Measurements from ENCODE around the gene MGAT1.
"Not testable (repeated sequence)": the region's sequence is repeated elsewhere in the genome, so short reads cannot be mapped to it uniquely, and the experiment has no call there.

Gene MGAT1

DNA sequence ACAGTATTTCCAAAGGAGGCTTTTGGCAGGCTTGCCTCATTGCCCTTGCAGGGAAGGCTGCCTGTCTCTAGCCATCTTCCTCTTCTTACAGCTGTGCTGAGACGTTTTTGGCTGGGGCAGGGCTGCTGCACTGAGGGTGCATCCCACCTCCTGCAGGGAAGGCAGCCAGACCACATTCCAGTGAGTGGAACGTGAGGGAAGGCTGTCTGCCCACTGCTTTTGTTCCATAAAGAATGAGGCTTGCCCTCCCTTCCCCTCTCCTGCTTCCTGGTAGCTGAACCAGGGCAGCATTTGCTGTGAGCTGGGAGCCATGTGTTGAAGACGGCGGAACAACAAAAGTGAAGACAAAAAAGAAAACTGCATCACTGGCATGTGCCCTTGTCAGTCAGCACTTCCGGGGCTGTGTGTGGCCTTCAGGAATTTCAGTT lies 16.8 kb downstream of the MGAT1 start:
- no peak for DNase-seq (ENCODE audit: low read depth)

DNA sequence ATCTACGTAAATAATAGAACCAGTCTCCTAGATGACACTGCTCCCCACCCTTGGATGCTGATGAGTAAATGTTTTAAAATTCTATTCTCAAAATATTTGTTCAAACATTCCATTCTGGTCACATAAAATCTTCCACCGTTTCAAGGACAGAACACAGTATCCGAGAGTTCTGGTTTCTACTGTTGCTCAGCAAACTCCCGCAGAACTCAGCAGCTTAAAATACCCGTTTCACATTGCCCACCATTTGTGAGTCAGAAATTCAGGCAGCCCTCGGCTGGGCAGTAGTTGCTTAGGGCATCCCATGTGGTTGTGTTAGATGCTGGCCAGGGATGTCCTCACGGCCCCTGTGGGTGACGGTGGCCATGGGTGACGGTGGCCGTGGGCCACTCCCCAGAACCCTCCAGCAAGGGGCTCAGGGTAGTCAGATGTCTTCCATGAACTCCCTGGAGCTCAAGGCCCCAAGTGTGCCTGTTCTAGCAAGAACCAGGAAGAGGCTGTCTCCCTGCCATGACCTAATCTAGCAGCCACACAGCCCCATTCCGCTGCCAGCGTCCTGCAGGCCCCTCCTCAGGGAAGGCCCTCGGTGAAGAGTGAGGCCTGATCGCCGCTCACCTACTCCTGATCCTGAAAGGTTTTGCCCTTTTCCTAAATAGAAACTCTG lies 17.4 kb downstream of the MGAT1 start:
- no peak for DNase-seq (ENCODE audit: low read depth)

DNA sequence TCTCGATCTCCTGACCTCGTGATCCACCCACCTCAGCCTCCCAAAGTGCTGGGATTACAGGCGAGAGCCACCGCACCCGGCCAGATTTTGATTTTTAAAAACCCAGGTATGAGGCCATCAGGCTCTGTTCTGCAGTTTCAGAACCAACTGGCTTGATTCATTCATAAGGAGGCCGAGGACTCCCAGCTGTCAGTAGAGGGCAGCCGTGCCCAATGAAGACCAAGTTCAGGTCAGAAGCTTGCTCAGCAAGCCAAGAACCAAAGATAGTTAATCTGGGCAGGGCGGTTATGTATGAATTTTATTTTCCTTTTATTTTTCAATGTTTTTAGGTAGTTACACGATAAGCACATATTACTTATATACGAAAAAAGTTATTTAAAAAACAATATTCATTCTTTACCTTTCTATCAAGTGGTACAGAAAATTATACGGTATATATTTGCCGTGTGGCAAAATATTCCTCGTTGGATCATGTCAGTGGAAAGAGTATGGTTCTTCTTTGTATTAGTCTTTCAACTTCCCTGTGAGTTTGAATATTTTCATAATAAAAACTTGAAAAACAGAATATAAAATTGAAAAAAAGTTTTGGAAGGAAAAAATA lies 18.0 kb downstream of the MGAT1 start:
- DNase-seq (ENCODE audit: low read depth), result peak; percentile 66

DNA sequence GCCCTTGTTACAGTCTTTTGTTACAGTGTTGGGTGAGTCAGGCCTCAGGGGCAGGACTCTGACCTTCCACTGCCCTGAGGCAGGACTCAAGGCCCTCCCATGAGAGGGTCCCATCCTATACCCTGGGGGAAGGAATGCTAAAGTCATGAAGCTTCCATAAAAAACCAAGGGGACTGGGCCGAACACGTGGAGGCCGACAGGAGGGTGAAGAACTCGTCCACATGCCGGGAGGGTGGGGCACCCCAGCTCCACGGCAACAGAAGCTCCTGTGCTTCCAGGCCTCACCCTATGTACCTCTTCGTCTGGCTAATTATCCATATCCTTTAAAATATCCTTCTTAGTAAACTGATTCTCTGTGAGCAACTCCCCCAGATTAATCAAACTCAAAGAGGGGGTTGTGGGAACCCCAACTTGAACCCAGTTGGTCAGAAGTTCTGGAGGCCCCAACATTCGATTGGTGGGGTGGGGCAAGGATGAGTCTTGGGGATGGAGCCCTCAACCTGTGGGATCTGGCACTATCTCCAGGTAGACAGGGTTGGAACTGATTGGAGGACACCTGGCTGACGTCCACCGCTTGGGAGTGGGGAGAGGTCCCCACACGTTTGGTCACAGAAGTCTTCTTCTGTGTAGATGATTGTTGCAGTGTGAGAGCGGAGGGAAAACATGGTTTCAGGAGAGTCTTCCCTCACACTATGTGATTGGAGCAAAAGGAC lies 19.1 kb downstream of the MGAT1 start:
- no peak for DNase-seq (ENCODE audit: low read depth)

DNA sequence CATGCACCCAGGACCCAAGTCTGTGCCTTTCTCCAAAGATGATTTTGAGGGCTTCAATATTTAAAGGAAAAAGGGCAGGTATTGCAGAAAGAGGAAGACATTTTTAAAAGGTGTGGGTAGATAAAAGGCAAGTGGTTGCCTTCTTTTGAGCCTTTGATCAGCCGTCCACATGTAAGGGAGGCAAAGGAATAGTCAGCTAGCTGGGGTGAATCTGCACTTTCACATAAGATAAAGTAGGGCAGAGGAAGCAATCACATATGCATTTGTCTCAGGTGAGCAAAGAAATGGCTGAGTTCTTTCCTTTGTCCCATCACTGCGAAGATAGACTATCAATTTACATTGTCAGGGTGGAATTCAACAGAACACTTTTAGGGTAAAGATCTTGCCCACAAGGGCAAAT lies 19.9 kb downstream of the MGAT1 start:
- no peak for DNase-seq (ENCODE audit: low read depth)

DNA sequence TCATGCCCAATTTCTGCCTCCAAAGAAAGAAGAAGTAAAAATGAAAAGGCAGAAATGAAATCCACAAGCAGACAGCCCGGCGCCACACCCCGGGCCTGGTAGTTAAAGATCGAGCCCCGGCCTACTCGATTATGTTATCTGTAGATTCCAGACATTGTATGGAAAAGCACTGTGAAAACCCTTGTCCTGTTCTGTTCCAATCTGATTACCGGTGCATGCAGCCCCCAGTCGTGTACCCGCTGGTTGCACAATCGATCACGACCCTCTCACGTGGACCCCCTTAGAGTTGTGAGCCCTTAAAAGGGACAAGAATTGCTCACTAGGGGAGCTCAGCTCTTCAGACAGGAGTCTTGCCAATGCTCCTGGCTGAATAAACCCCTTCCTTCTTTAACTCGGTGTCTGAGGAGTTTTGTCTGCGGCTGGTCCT lies 20.7 kb downstream of the MGAT1 start:
- DNase-seq (ENCODE audit: low read depth), result not testable (repeated sequence)

DNA sequence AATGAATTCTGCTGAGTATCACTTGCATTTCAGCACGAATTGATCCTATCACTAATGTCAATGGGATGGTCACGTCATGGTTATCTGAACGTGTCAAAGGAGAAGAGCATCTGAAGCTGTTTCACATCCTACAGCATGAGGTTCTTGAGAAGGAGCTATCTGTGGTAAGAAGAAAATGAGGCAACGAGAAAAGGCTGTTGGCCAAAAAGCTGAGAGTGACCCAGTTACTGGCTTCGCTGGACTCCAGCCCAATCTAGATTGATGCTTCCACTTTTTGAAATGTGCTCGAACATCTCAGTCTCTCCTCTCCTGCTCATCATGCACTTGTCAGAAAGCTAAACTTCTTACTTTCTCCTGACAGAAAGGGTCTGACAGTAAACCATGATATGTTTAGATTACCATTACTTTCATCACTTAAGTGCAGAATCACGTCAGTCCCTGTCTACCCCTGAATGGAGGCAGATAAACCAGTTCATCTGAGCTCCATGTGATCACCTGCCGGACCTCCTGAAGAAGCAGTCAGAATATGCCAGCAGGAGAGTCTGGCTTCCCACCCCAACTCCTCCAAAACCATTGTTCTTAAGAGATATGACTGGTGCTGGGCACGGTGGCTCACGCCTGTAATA lies 22.5 kb downstream of the MGAT1 start:
- no peak for DNase-seq (ENCODE audit: low read depth)

DNA sequence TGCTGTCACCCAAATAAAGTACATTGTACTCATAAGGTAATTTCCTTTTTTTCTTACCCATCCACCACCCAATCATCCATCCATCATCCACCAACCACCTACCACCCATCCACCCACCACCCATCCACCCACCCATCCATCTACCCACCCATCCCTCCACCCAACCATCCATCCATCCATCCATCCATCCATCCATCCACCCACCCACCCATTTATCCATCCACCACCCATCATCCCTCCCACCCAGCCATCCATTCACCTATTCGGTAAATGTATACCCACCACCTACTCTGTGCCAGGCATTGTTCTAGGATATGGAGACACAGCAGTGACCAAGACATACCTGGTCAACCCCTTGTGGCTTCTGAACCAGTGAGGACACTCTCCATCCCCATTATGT lies 25.1 kb downstream of the MGAT1 start:
- no peak for DNase-seq (ENCODE audit: low read depth)

DNA sequence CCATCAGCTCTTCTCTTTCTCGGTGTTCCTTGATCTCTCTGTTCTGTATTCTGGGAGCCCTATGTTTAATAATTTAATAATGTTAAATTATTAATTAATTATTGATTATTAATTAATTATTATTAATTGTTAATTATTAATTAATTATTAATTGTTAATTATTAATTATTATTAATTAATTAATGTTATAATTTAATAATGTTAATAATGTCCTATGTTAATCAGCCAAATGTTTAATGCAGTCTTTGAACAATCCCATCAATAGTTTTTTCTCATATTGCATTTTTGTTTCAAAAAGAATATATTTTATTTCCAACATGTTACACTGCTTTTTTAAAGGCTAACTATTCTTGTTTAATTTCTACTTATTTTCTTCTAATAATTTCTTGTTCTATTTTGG lies 26.2 kb downstream of the MGAT1 start:
- no peak for DNase-seq (ENCODE audit: low read depth)

DNA sequence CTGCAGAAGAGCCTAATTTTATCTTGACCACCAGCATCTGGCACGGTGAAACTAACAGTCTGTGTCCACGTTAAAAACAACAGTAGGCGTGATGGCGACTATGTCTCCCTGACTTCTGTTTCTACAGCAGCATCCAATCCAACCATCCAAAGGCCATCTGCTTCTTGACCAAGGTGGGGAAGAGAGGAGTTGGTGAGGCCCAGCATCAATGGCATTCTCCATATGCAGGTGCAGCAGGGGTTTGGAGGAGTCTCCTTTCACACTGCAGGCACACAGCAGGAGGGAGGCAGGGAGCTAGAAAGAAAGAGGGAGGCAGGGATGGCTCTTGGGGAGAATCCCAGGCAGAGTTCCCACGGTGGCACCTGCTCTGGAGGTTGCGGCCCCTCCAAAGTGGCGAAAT lies 27.0 kb downstream of the MGAT1 start:
- DNase-seq (ENCODE audit: low read depth), result no peak

DNA sequence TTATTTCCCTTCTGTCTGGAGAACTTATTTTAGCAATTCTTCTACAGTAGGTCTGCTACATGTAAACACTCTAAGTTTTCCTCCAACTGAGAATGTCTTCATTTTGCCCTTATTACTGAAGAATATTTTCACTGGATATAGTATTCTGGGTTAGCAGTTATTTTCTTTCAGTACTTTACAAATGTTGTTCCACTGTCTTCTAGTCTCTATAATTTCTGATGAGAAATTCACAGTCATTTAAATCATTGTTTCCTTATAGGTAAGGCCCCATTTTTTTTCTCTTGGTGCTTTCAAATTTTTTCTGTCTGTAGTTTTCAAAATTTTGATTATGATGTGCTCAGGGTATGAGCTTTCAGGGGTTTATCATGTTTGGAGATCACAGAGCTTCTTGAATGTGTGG lies 30.8 kb downstream of the MGAT1 start:
- DNase-seq (ENCODE audit: low read depth), result no peak

DNA sequence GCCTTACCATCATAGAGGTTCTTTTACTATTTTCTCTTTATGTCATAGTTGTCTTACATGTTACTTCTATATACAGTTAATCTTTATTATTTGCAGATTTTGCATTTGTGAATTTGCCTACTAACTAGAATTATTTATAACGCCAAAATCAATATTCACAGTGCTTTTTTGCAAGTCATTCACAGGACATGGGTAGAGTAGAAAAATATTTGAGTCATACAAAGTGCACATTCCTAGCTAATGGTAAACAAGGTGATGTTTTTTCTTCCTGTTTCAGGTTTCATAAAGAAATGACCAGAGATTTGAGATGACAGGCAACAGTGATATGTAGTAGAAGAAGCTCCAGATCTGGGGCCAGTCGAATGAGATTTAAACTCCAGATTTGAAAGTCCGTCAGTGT lies 32.8 kb downstream of the MGAT1 start:
- no peak for DNase-seq (ENCODE audit: low read depth)

DNA sequence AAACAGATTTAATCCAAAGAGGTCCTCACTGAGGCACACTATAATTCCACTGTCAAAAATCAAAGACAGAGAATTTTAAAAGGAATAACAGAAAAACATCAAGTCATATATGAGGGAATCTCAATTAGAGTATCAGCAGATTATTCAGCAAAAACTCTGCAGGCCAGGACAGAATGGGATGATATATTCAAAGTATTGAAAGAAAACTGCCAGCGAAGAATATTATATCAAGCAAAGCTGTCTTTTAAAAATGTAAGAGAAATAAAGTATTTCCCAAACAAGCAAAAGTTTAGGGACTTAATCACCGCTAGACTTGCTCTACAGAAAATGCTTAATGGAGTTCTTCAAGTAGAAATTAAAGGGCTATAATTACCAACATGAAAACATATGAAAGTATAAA lies 47.0 kb downstream of the MGAT1 start:
- DNase-seq (ENCODE audit: low read depth), result no peak

DNA sequence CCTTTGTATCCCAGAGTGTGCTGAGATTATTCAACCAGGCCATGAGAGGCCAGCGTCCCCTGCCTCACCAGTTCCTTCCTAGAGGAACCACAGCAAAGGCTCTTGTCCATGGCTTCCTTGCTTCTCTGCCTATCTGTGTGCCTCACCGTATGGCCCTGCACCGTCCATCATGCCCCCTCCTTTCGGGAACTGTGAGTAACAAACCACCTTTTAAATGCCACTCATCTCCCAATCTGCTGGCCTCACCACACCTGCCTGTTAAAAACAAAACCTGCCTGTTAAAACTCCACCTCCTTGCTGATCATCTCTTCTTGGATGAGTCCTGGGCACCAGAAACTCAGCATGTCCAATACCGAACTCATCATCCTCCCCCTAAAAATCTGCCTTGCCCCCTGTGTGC lies 58.4 kb downstream of the MGAT1 start:
- no peak for DNase-seq (ENCODE audit: low read depth)

DNA sequence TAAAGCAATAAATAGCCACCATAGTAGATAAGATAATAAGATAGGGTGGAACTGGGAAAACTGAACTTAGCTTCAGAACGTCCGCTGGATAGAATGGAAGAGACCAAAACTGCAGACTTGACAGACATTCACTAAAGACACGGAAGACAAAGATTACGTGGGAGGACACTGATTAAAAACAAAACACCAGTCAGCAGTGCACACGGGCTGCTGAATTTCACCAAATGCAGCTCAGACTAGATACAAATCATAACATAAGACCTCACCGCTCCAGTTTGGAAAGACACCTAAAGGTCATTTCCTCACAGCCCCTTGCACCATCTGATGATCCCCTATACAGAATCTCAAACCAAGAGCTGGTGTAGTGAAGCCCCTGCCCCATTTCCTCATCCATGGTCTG lies 59.9 kb downstream of the MGAT1 start:
- no peak for DNase-seq (ENCODE audit: low read depth)

DNA sequence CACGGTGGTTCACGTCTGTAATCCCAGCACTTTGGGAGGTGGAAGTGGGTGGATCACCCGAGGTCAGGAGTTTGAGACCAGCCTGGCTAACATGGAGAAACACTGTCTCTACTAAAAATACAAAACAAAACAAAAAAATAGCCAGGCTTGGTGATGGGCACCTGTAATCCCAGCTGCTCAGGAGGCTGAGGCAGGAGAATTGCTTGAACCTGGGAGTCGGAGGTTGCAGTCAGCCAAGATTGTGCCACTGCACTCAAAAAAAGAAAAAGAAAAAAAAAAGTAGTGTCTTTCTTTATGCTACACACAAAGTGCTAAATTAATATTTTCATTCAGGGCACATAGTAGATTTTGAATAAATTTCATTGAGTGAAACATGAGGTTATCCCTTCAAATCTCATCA lies 61.7 kb downstream of the MGAT1 start:
- not testable (repeated sequence) for DNase-seq (ENCODE audit: low read depth)

DNA sequence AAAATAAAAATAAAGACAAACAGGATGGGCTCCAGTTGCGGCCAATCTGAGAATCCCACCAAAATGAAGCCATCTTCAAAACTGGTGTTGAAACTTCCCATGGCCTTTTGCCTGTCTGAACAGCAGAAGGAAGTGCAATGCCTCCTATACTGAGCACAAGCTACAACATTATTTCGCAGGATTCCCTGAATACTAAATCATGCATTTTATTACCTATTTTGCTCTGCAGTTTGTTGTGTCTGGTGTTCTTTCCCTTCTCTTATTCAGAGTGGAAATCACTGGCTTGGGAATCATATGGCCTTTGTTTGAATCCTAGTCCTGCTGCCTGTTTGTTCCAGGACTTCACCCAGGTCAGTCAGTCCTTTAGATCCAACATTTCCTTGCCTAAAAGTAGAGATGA lies 62.6 kb downstream of the MGAT1 start, which contains the start of gene OR2Y1:
Gene OR2Y1 (minus strand): TSS at position 101 of the 400 bp plus-strand sequence. CDS start 0 bp downstream, at position 101.
- no peak for DNase-seq (ENCODE audit: low read depth)

DNA sequence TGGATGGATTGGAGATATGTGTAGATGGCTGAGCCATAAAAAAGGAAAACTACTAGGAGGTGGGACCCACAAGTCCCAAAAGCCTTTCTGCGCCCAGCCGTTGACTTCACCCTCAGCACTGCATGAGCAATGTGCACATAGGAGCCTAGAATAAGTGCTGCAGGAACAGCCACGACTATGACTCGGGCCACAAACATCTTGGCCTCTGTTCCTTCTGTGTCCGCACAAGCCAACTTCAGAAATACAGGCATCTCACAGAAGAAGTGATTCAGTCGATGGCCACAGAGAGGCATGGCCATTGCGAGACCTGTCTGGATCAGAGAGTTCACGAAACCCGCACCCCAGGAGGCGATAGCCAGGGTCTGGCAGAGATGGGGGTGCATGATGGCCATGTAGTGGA lies 63.3 kb downstream of the MGAT1 start:
- no peak for DNase-seq (ENCODE audit: low read depth)

DNA sequence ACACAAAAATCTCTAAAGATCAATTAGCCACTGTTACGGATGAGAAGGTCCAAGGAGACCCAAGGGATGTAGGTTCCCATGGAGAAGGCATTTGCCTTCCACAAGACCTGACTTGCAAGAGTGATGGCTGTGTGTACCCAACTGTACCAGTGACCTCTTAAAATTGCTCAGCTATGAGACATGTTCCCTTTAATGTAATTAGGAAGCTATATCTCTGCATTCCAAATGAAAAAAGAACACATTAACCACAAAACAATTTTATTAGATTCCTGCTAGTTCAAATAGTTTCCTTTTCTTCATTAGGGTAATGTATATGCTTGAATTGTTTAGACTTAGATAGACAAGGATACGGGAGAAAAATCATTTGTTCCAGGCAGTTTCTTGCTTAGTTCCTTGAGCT lies 66.1 kb downstream of the MGAT1 start:
- DNase-seq (ENCODE audit: low read depth), result no peak

Data from T follicular helper cell (primary cell).